Uterine smooth muscle cell (primary cell): Measurements from ENCODE around the gene TAF8. TPM values are rescaled to one million over a fixed set of nuclear protein-coding genes. Genes with fewer than 3 reads are reported as not detected.

ENCODE experiments used
- total RNA-seq: library from RNA; depleted of rRNA; stranded (reverse); fragments of >200 nt; gene quantifications from 2 replicates; pipeline ENCODE4 v1.2.3, GENCODE V29; 2014

TAF8 gene
- total RNA-seq, result 15.2 and 18.8 TPM in 2 replicates

GRCh38 chr6:42050297-42051267 is at the start of gene TAF8:
TSS of gene TAF8 (plus strand) at chr6:42050524. CDS start at chr6:42050542, 18 bp downstream.

Other genes starting within 250 kb of the TAF8 start
- 2.9 and 4.5 TPM in 2 replicates for gene USP49, start 155.1 kb upstream of the TAF8 start, total RNA-seq
- gene MED20, start 129.4 kb upstream of the TAF8 start, total RNA-seq, result 32.9 and 37.6 TPM in 2 replicates
- 16.6 and 23.7 TPM in 2 replicates for gene BYSL, start 129.0 kb upstream of the TAF8 start, total RNA-seq
- 13.2 and 26.9 TPM in 2 replicates for gene CCND3, start 108.7 kb upstream of the TAF8 start, total RNA-seq
- gene C6orf132, start 92.1 kb downstream of the TAF8 start, total RNA-seq, result 1.00 and 1.5 TPM in 2 replicates
- not detected in 2 replicates for gene GUCA1A, start 122.8 kb downstream of the TAF8 start, total RNA-seq
- gene GUCA1B, start 144.4 kb downstream of the TAF8 start, total RNA-seq, result 0.12 and 0.44 TPM in 2 replicates
- 49.0 and 75.7 TPM in 2 replicates for gene MRPS10, start 167.3 kb downstream of the TAF8 start, total RNA-seq